Uterus (tissue), 2 donors: ENCODE measurements around the gene KCNQ4.

Source experiments
- POLR2A ChIP-seq, 2 donors: fragments of 450-650 bp; IDR thresholded peaks; one replicate each; pipeline ENCODE4 v1.6.1; 2016; ENCODE audit warnings: antibody characterized with exemption in 2 of 2, mild to moderate bottlenecking in 1 of 2, moderate library complexity in 1 of 2
- TF ChIP-seq, protein P1 (sequence below), 4 experiments: fragments of 200-600 bp in 2 of 4; fragments of 450-650 bp in 2 of 4; sonication (generic) in 2 of 4; IDR thresholded peaks; one replicate each; pipeline ENCODE4 v1.5.1; 2016 to 2019; ENCODE audit warnings: antibody characterized with exemption in 4 of 4, mild to moderate bottlenecking in 2 of 4, moderate library complexity in 1 of 4

DNA sequence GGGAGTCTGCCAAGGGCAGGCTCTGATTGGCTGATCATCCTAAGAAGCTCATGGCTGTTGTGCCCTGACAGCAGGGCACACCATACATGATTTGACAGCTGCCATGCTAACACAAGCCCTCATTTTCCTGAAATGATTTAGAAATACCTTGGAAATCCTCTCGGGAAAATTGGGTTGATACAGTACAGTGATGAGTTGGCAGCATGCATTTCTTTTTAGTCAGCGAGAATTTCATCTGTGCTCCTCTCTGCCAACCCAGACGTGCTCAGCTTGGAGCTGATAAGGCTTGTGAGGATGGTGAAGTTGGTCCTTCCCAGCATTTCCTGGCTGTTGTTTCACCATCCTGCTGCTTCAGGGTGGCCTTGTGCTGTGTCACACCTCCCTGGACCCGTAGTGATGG, 22.6 kb upstream of the KCNQ4 start:
- no peak for TF ChIP-seq POLR2A (IDR thresholded peaks at IDR 0.05)
- TF ChIP-seq, protein P1, sequence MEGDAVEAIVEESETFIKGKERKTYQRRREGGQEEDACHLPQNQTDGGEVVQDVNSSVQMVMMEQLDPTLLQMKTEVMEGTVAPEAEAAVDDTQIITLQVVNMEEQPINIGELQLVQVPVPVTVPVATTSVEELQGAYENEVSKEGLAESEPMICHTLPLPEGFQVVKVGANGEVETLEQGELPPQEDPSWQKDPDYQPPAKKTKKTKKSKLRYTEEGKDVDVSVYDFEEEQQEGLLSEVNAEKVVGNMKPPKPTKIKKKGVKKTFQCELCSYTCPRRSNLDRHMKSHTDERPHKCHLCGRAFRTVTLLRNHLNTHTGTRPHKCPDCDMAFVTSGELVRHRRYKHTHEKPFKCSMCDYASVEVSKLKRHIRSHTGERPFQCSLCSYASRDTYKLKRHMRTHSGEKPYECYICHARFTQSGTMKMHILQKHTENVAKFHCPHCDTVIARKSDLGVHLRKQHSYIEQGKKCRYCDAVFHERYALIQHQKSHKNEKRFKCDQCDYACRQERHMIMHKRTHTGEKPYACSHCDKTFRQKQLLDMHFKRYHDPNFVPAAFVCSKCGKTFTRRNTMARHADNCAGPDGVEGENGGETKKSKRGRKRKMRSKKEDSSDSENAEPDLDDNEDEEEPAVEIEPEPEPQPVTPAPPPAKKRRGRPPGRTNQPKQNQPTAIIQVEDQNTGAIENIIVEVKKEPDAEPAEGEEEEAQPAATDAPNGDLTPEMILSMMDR (IDR thresholded peaks at IDR 0.05) = no peak
